ENCODE data around the gene GLTP.

GLTP gene

GRCh38 chr12:109818253-109818652 lies 62.1 kb downstream of the GLTP start:
- no peak for DNase-seq

- no peak for DNase-seq
Observed at GRCh38 chr12:109817627-109818231, 62.6 kb downstream of the GLTP start.

DNA sequence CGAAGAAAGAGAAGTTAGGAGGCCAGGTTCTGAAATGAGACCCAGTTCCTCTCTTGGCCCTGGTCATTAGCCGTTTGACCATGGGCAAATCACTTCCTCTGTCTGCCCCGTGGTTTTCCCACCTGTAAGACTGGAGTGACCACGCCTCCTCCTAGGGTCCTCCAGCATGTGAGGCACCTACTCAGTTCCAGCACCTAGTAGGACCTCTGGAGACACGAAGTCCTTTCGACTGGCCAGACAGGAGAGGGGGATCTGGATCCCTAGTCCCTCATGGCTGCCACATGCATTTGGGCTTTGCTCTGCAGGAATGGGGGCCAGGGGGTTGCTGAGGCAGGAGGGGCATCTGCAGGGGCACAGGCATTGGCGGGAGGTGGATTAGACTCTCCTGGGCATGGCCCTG lies 63.5 kb downstream of the GLTP start:
- no peak for DNase-seq

GRCh38 chr12:109815757-109816617 lies 64.4 kb downstream of the GLTP start:
- DNase-seq = no peak

GRCh38 chr12:109815225-109815624 lies 65.1 kb downstream of the GLTP start:
- no peak for DNase-seq

- no peak for DNase-seq
Observed at GRCh38 chr12:109814600-109815150, 65.7 kb downstream of the GLTP start.

DNA sequence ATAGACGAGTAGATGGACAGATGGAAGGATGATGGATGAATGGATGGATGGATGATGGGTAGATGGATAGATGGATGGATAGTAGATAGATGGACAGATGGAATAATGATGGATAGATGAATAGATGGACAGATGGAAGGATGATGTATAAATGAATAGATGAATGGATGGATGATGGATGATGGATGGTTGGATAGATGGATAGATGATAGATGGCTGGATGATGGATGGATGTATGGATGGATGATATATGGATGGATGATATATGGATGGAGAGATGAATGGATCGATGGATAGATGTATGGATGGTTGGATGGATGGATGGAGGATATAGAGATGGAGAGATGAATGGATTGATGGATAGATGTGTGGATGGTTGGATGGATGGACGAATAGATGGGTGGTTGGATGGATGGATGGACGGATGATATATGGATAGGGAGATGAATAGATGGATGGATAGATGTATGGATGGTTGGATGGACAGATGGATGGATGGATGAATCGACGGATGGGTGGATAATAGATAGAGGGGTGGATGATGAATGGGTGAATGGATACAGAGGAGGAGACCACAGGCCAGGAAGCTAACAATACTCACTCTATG lies 66.4 kb downstream of the GLTP start:
- no peak for DNase-seq

- DNase-seq = no peak
Observed at GRCh38 chr12:109811624-109811995, 68.7 kb downstream of the GLTP start.

DNA sequence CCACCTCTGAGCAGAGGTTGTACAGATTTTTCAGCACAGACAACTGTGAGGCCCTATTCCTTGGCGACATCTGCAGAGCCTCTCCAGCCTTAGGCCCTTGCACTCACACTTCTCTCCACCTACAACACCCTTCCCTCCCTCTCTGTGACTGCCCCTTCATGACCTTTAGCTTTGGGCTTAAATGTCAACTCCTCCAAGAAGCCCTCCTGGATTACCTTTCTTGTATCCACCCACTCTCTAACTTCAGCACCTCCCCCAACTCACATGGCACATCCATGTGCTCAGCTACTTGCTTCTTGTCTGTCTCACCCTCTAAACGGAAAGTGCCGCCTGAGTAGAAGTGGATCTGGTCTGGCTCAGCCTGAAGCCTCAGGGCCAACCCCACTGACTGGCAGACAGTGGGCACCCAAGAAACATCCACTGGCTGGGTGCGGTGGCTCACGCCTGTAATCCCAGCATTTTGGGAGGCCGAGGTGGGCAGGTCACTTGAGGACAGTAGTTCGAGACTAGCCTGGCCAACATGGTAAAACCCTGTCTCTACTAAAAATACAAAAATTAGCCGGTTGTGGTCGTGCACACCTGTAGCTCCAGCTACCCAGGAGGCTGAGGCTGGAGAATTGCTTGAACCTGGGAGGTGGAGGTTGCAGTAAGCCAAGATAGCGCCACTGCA lies 69.3 kb downstream of the GLTP start:
- no peak for DNase-seq

- DNase-seq = no peak
Observed at GRCh38 chr12:109808876-109809646, 71.3 kb downstream of the GLTP start.

DNA sequence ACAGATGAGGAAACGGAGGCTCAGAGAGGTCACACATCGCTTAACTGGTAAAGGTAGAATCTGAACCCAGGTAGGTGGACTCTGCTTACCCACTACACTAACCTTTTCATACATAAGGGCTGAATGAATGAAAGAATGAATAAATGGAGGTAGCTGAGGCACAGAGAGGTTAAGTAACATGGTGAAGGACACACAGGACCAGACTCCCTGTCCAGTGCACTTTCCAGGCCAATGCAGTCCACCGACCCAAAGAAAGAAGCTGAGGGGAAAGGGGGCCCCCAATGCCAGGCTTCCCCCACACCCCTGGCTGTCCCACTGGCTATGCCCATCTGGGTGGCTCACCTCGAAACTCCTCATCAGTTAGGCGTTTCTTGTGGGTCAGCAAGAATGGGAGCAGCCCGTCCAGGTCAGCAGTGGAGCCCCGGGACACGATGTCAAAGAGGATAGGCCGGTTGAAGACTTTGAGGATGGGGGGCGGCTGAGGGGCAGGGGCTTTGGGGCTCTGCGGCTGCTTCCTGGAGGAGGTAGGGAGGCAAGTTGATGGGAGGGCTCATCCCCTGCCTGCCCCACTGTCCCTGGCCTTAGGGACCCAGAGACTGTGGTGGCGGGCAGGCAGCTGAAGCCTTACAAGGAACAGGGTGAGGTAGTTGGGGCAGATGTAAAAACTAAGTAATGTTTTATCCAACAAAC lies 72.2 kb downstream of the GLTP start:
- DNase-seq = no peak

GRCh38 chr12:109804820-109805761 lies 75.2 kb downstream of the GLTP start:
- peak; percentile 14 to 44 for DNase-seq

DNA sequence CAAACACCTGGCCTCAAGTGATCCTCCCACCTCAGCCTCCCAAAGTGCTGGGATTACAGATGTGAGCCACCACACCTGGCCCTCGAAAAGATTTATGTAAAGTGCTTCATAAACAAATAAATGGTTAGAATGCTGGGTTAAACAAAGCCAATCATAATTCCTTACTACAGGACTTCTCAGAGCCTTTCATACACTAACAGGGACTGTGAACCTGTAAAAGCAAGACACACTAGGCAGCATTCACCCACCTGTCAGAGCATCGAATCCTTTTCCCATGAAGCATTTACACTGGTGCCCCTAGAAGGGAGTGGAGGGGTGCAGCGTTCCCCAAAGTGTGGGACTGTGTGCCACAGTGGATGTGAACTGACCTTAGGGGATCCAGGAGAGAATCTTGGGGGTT lies 76.7 kb downstream of the GLTP start:
- no peak for DNase-seq

DNA sequence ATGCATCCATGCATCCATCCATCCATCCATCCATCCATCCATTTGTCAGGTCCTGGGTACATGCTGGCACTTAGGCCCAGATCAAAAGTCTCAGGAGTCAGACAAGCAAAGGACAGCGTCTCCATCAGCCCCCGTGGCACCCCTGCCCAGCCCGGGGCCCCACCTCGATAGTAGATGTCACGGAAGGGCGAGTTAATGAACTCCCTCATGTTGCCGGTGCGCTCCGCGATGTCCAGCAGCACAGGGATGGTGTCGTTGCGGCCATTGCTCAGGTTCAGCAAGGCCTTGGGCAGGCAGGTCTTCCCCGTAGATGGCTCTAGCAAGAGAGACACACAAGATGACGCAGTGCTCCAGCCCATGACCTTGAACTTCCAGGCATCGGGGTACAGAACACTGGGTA lies 77.5 kb downstream of the GLTP start:
- DNase-seq = no peak

Measured in NCI-H1930 (cell line).